GM23338 (cell line): ENCODE measurements around the gene ERCC6L. TPM values are rescaled to one million over a fixed set of nuclear protein-coding genes. Genes with fewer than 3 reads are reported as not detected.

Experiments used
- ATAC-seq: fragments of 200-7000 bp; cut with Tn5 transposase; 3 replicates; pipeline ENCODE4 v1.9.1; 2020
- DNase-seq: peaks from one replicate; pipeline ENCODE4 v3.0.0-alpha.2; 2015; ENCODE audit warnings: low spot score
- H2AFZ ChIP-seq: fragments of 200-600 bp; sonication (generic); 2 replicates; pipeline ENCODE4 v1.8.0; 2016; ENCODE audit warnings: antibody characterized with exemption, mild to moderate bottlenecking, moderate library complexity
- H3F3A ChIP-seq: fragments of 200-600 bp; sonication (generic); replicated peaks from 2 replicates; pipeline ENCODE4 v1.8.0; 2017; ENCODE audit warnings: antibody characterized with exemption, mixed run types, low read depth
- H3K27ac ChIP-seq: fragments of 200-600 bp; sonication (generic); 2 replicates; pipeline ENCODE4 v1.6.1; 2016; ENCODE audit warnings: low read depth
- H3K27me3 ChIP-seq: fragments of 200-600 bp; sonication (generic); 2 replicates; pipeline ENCODE4 v1.8.0; 2016; ENCODE audit warnings: mild to moderate bottlenecking, mixed run types, moderate library complexity; ENCODE audit not compliant: insufficient read depth
- H3K36me3 ChIP-seq: fragments of 200-600 bp; sonication (generic); 2 replicates; pipeline ENCODE4 v1.8.0; 2016; ENCODE audit warnings: mild to moderate bottlenecking; ENCODE audit not compliant: insufficient read depth
- H3K4me1 ChIP-seq: fragments of 200-600 bp; sonication (generic); 2 replicates; pipeline ENCODE4 v1.8.0; 2016; ENCODE audit warnings: mild to moderate bottlenecking, moderate library complexity; ENCODE audit not compliant: insufficient read depth
- H3K4me2 ChIP-seq: fragments of 200-600 bp; sonication (generic); 2 replicates; pipeline ENCODE4 v1.7.1; 2017; ENCODE audit warnings: mixed run types
- H3K4me3 ChIP-seq: fragments of 200-600 bp; sonication (generic); 2 replicates; pipeline ENCODE4 v1.6.1; 2016; ENCODE audit warnings: mixed run types
- H3K79me2 ChIP-seq: fragments of 200-600 bp; sonication (generic); replicated peaks from 2 replicates; pipeline ENCODE4 v1.8.0; 2017; ENCODE audit warnings: mild to moderate bottlenecking; ENCODE audit not compliant: insufficient read depth
- H3K9me2 ChIP-seq: fragments of 200-600 bp; sonication (generic); 2 replicates; pipeline ENCODE4 v1.8.0; 2017; ENCODE audit not compliant: insufficient read depth
- H4K20me1 ChIP-seq: fragments of 200-600 bp; sonication (generic); replicated peaks from 2 replicates; pipeline ENCODE4 v1.8.0; 2017; ENCODE audit warnings: mild to moderate bottlenecking; ENCODE audit not compliant: insufficient read depth
- H3K27ac Mint-ChIP-seq: 2 replicates; pipeline ENCODE4 v1.8.0; 2020; ENCODE audit warnings: inconsistent platforms, mild to moderate bottlenecking, moderate library complexity, mixed read lengths
- H3K27me3 Mint-ChIP-seq: 3 replicates; pipeline ENCODE4 v1.8.0; 2022; ENCODE audit warnings: low read depth, mild to moderate bottlenecking, moderate library complexity, mixed read lengths, inconsistent platforms; ENCODE audit not compliant: insufficient read depth, poor library complexity
- H3K36me3 Mint-ChIP-seq: 3 replicates; pipeline ENCODE4 v1.8.0; 2021; ENCODE audit warnings: low read depth, mild to moderate bottlenecking, inconsistent platforms, moderate library complexity, mixed read lengths
- H3K4me1 Mint-ChIP-seq: 3 replicates; pipeline ENCODE4 v1.8.0; 2020; ENCODE audit warnings: mild to moderate bottlenecking, inconsistent platforms, mixed read lengths
- H3K4me3 Mint-ChIP-seq: 3 replicates; pipeline ENCODE4 v1.8.0; 2021; ENCODE audit warnings: moderate library complexity, mild to moderate bottlenecking, inconsistent platforms, mixed read lengths
- H3K9me3 Mint-ChIP-seq: 3 replicates; pipeline ENCODE4 v1.8.0; 2020; ENCODE audit warnings: moderate library complexity, mild to moderate bottlenecking, inconsistent platforms, mixed read lengths
- CREB1 ChIP-seq: fragments of 250-450 bp; sonication (Bioruptor Pico); IDR thresholded peaks from 2 replicates; pipeline ENCODE4 v1.5.0; 2020; ENCODE audit warnings: low read depth, mild to moderate bottlenecking, moderate library complexity
- CTCF ChIP-seq, 2 experiments: fragments of 200-600 bp in 1 of 2; sonication (generic) in 1 of 2; conservative IDR thresholded peaks; 2 replicates each; pipeline versions ENCODE4 v1.5.1 to v1.6.1; 2016 to 2017; ENCODE audit warnings: antibody characterized with exemption in 2 of 2, low read depth in 2 of 2, mild to moderate bottlenecking in 2 of 2, moderate library complexity in 1 of 2
- EZH2 ChIP-seq: fragments of 200-600 bp; sonication (generic); IDR thresholded peaks from one replicate; pipeline ENCODE4 v1.8.0; 2017; ENCODE audit warnings: antibody characterized with exemption, mild to moderate bottlenecking, low read depth; ENCODE audit not compliant: unreplicated experiment
- EZH2phosphoT487 ChIP-seq: fragments of 200-600 bp; sonication (generic); IDR thresholded peaks from one replicate; pipeline ENCODE4 v1.8.1; 2018; ENCODE audit warnings: antibody characterized with exemption; ENCODE audit not compliant: unreplicated experiment
- JUNB ChIP-seq: IDR thresholded peaks from one replicate; pipeline ENCODE4 v1.6.1; 2016; ENCODE audit warnings: antibody characterized with exemption; ENCODE audit not compliant: unreplicated experiment
- NANOG ChIP-seq: IDR thresholded peaks from 2 replicates; pipeline ENCODE4 v1.6.1; 2016; ENCODE audit warnings: antibody characterized with exemption, borderline replicate concordance
- POLR2AphosphoS5 ChIP-seq: IDR thresholded peaks from 2 replicates; pipeline ENCODE4 v1.6.1; 2016; ENCODE audit warnings: antibody characterized with exemption, low read depth
- STAT1 ChIP-seq: IDR thresholded peaks from one replicate; pipeline ENCODE4 v1.6.1; 2016; ENCODE audit warnings: antibody characterized with exemption; ENCODE audit not compliant: unreplicated experiment
- ZNF114 ChIP-seq: fragments of 250-450 bp; sonication (Bioruptor Pico); IDR thresholded peaks from 2 replicates; pipeline ENCODE4 v1.5.0; 2020; ENCODE audit warnings: mild to moderate bottlenecking, moderate library complexity
- ZNF331 ChIP-seq: fragments of 250-450 bp; sonication (Bioruptor Pico); IDR thresholded peaks from 2 replicates; pipeline ENCODE4 v1.5.0; 2020; ENCODE audit warnings: low read depth, mild to moderate bottlenecking, moderate library complexity
- ZNF462 ChIP-seq: fragments of 250-450 bp; sonication (Bioruptor Pico); IDR thresholded peaks from 2 replicates; pipeline ENCODE4 v1.5.0; 2020; ENCODE audit warnings: mild to moderate bottlenecking, moderate library complexity
- polyA plus RNA-seq: library from polyadenylated mRNA; unstranded; fragments of >200 nt; fragmentation: Nextera tagmentation; extraction: Ambion mirVana; gene quantifications from 2 replicates; pipeline ENCODE4 v1.2.1, GENCODE V29; 2016
- total RNA-seq: library from RNA; depleted of rRNA; stranded (reverse); fragments of >200 nt; shearing (Covaris generic); gene quantifications from 2 replicates; pipeline ENCODE4 v1.2.3, GENCODE V29; 2014
- TF ChIP-seq, protein P1 (sequence below): IDR thresholded peaks from one replicate; pipeline ENCODE4 v1.6.1; 2018; ENCODE audit warnings: antibody characterized with exemption; ENCODE audit not compliant: unreplicated experiment
- TF ChIP-seq, protein P2 (sequence below): IDR thresholded peaks from 2 replicates; pipeline ENCODE4 v1.6.1; 2016; ENCODE audit warnings: antibody characterized with exemption

The ERCC6L gene
- total and polyA plus RNA-seq, 2 experiments from 2014 or later, result 11.3 to 23.1 TPM

DNA sequence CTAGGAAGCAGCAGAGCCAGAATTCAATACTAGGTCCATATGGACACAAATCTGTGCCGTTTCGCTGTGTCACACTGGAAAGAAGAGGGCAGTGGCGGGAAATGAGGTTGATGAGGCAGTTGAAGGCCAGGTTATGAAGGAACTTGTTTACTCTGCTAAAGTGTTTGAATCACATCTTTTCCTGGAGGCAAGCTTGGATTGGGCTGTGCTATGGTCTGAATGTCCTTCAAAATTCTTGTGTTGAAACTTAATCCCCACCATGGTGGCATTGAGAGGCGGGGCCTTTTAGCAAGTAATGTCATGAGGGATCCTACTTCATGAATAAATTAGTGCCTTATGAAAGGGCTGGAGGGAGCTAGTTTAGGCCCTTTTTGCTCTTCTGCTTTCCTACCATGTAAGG lies 2.1 kb upstream of the ERCC6L start:
- H4K20me1 ChIP-seq, result no peaks in the 10 kb centered on the region
- Mint-ChIP-seq H3K4me3 (no peak overlapping the region), H3K27ac (no peak overlapping the region), H3K9me3 (peaks cover under 1% of the 10 kb centered on the region; the same call in 1 of the 3 replicates), H3K4me1 (peaks cover 8% of the 10 kb centered on the region; the same call in 2 of the 3 replicates), H3K36me3 (peaks cover 8% of the 10 kb centered on the region), H3K27me3 (peaks cover 4% of the 10 kb centered on the region)
- no peak overlapping the region for H3K27ac ChIP-seq
- ATAC-seq (no peak), DNase-seq (no peak)
- no peaks in the 10 kb centered on the region for H3F3A ChIP-seq
- TF ChIP-seq JUNB, result no peak
- no peak for TF ChIP-seq CTCF (conservative IDR thresholded peaks at IDR 0.05; ENCODE audit: low read depth in 2 of 2)
- no peak for TF ChIP-seq ZNF114 (CRISPR knock-in tag)
- TF ChIP-seq, protein P1, sequence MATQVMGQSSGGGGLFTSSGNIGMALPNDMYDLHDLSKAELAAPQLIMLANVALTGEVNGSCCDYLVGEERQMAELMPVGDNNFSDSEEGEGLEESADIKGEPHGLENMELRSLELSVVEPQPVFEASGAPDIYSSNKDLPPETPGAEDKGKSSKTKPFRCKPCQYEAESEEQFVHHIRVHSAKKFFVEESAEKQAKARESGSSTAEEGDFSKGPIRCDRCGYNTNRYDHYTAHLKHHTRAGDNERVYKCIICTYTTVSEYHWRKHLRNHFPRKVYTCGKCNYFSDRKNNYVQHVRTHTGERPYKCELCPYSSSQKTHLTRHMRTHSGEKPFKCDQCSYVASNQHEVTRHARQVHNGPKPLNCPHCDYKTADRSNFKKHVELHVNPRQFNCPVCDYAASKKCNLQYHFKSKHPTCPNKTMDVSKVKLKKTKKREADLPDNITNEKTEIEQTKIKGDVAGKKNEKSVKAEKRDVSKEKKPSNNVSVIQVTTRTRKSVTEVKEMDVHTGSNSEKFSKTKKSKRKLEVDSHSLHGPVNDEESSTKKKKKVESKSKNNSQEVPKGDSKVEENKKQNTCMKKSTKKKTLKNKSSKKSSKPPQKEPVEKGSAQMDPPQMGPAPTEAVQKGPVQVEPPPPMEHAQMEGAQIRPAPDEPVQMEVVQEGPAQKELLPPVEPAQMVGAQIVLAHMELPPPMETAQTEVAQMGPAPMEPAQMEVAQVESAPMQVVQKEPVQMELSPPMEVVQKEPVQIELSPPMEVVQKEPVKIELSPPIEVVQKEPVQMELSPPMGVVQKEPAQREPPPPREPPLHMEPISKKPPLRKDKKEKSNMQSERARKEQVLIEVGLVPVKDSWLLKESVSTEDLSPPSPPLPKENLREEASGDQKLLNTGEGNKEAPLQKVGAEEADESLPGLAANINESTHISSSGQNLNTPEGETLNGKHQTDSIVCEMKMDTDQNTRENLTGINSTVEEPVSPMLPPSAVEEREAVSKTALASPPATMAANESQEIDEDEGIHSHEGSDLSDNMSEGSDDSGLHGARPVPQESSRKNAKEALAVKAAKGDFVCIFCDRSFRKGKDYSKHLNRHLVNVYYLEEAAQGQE, result no peak
- TF ChIP-seq NANOG, result no peak
- TF ChIP-seq, protein P2, sequence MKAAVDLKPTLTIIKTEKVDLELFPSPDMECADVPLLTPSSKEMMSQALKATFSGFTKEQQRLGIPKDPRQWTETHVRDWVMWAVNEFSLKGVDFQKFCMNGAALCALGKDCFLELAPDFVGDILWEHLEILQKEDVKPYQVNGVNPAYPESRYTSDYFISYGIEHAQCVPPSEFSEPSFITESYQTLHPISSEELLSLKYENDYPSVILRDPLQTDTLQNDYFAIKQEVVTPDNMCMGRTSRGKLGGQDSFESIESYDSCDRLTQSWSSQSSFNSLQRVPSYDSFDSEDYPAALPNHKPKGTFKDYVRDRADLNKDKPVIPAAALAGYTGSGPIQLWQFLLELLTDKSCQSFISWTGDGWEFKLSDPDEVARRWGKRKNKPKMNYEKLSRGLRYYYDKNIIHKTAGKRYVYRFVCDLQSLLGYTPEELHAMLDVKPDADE, result no peak
- no peak for TF ChIP-seq EZH2
- TF ChIP-seq ZNF462 (CRISPR knock-in tag), result no peak
- no peak for TF ChIP-seq POLR2AphosphoS5
- no peak for TF ChIP-seq EZH2phosphoT487
- TF ChIP-seq STAT1, result no peak
- TF ChIP-seq ZNF331 (CRISPR knock-in tag), result no peak
- no peak for TF ChIP-seq CREB1
- no peaks in the 10 kb centered on the region for H3K9me2 ChIP-seq
- H3K4me1 ChIP-seq, result no peaks in the 10 kb centered on the region
- H3K27me3 ChIP-seq, result no peaks in the 10 kb centered on the region
- H2AFZ ChIP-seq, result no peak overlapping the region
- H3K4me3 ChIP-seq, result no peak overlapping the region
- no peak overlapping the region for H3K4me2 ChIP-seq
- H3K36me3 ChIP-seq, result no peaks in the 10 kb centered on the region
- H3K79me2 ChIP-seq, result peaks cover 23% of the 10 kb centered on the region
